Progenitor cell of endocrine pancreas (in vitro differentiated cells): ENCODE measurements around the gene HMGCLL1. TPM values are rescaled to one million over a fixed set of nuclear protein-coding genes. Genes with fewer than 3 reads are reported as not detected.
A peak's percentile ranks its signal among the peaks of the same experiment; 100 is the strongest.

Experiments
- DNase-seq: peaks from one replicate; pipeline ENCODE4 v3.0.0; 2021; ENCODE audit warnings: low spot score; ENCODE audit not compliant: unreplicated experiment
- H3K27ac Mint-ChIP-seq: 2 replicates; pipeline ENCODE4 v1.8.0; 2021; ENCODE audit warnings: mild to moderate bottlenecking, moderate library complexity, mixed read lengths
- H3K27me3 Mint-ChIP-seq: 2 replicates; pipeline ENCODE4 v1.8.0; 2021; ENCODE audit warnings: mixed read lengths
- H3K36me3 Mint-ChIP-seq: 2 replicates; pipeline ENCODE4 v1.8.0; 2022; ENCODE audit warnings: mixed read lengths; ENCODE audit not compliant: insufficient read depth
- H3K4me1 Mint-ChIP-seq: 2 replicates; pipeline ENCODE4 v1.8.0; 2021; ENCODE audit warnings: low read depth, mixed read lengths
- H3K4me3 Mint-ChIP-seq: 2 replicates; pipeline ENCODE4 v1.8.0; 2021; ENCODE audit warnings: low read depth, mild to moderate bottlenecking, moderate library complexity, mixed read lengths
- H3K9me3 Mint-ChIP-seq: 2 replicates; pipeline ENCODE4 v1.8.0; 2021; ENCODE audit warnings: low read depth, mixed read lengths
- CTCF ChIP-seq: fragments of 200-600 bp; sonication (generic); IDR thresholded peaks from one replicate; pipeline ENCODE4 v1.5.0; 2021; ENCODE audit warnings: antibody characterized with exemption, mild to moderate bottlenecking; ENCODE audit not compliant: unreplicated experiment
- total RNA-seq: library from RNA; stranded (reverse); gene quantifications from 2 replicates; pipeline ENCODE4 v1.2.1, GENCODE V29; 2021

The HMGCLL1 gene
- total RNA-seq, 1 donor from 2014 or later: 0.96 TPM

- Mint-ChIP-seq H3K27ac (no peak overlapping the region), H3K4me1 (peaks cover 2% of the 10 kb centered on the region), H3K9me3 (no peaks in the 10 kb centered on the region), H3K27me3 (no peaks in the 10 kb centered on the region), H3K4me3 (no peak overlapping the region), H3K36me3 (no peaks in the 10 kb centered on the region)
- no peak for DNase-seq
- TF ChIP-seq CTCF: no peak
Measured at GRCh38 chr6:55450005-55450404, 129.0 kb downstream of the HMGCLL1 start.

- peaks cover 4% of the 10 kb centered on the region for H3K4me1 Mint-ChIP-seq
- H3K9me3 Mint-ChIP-seq: no peaks in the 10 kb centered on the region
- no peak overlapping the region for H3K27ac Mint-ChIP-seq
- H3K27me3 Mint-ChIP-seq: no peaks in the 10 kb centered on the region
- H3K36me3 Mint-ChIP-seq: no peaks in the 10 kb centered on the region
- DNase-seq: no peak
- peak; percentile 28 for TF ChIP-seq CTCF
- no peak overlapping the region for H3K4me3 Mint-ChIP-seq
Measured at GRCh38 chr6:55449225-55449624, 129.8 kb downstream of the HMGCLL1 start.

GRCh38 chr6:55448451-55448850 is 130.5 kb downstream of the HMGCLL1 start:
- no peak for TF ChIP-seq CTCF
- Mint-ChIP-seq H3K36me3 (no peaks in the 10 kb centered on the region), H3K27me3 (no peaks in the 10 kb centered on the region), H3K4me1 (peaks cover 9% of the 10 kb centered on the region), H3K27ac (no peak overlapping the region), H3K4me3 (no peak overlapping the region), H3K9me3 (no peaks in the 10 kb centered on the region)
- no peak for DNase-seq

- Mint-ChIP-seq H3K36me3 (no peaks in the 10 kb centered on the region), H3K9me3 (no peaks in the 10 kb centered on the region), H3K4me3 (no peak overlapping the region), H3K27ac (no peak overlapping the region), H3K27me3 (no peaks in the 10 kb centered on the region), H3K4me1 (peaks cover 14% of the 10 kb centered on the region)
- no peak for DNase-seq
- TF ChIP-seq CTCF: no peak
Measured at GRCh38 chr6:55447891-55448290, 131.1 kb downstream of the HMGCLL1 start.

- DNase-seq: no peak
- Mint-ChIP-seq H3K36me3 (no peaks in the 10 kb centered on the region), H3K4me3 (no peak overlapping the region), H3K27me3 (peaks cover 4% of the 10 kb centered on the region), H3K9me3 (no peaks in the 10 kb centered on the region), H3K27ac (no peak overlapping the region), H3K4me1 (peaks cover 16% of the 10 kb centered on the region)
- TF ChIP-seq CTCF: peak; percentile 75
Measured at GRCh38 chr6:55445648-55446204, 133.3 kb downstream of the HMGCLL1 start.
